UCSD-AML1 (cell line): Measurements from ENCODE around the gene GNPDA2.
"Not testable (repeated sequence)": the region's sequence is repeated elsewhere in the genome, so short reads cannot be mapped to it uniquely, and the experiment has no call there.

Experiments
- DNase-seq: peaks from one replicate; lab custom pipeline; 2025; ENCODE audit not compliant: unreplicated experiment; lab: John Stamatoyannopoulos, UW

GNPDA2 gene

GRCh38 chr4:44726038-44726871 is at the start of gene GNPDA2:
Gene GNPDA2, minus strand, starts transcription at chr4:44726556. Its CDS starts 4,349 bp downstream, at chr4:44722207.
- peak; percentile 91 for DNase-seq

GRCh38 chr4:44772340-44772739 is 46.0 kb upstream of the GNPDA2 start:
- no peak for DNase-seq

DNA sequence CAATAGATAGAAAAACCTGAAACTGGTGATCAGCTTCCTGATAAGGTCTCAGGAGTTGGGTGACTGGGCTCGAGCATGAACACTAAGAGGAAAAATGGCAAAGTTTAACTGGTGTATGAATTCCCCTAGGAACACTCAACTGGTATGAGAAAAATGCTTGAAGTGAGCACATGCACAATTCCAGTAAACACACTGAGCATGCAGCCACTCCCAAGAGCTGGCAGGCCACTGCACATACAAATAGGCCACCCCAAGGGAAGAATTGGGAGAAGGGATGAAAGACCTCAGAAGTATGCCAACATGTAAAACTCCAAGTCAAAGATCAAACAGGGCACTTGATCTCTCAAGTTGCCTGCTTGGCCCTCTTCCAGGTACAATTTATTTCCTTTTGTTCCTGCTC is 45.4 kb upstream of the GNPDA2 start:
- no peak for DNase-seq

DNA sequence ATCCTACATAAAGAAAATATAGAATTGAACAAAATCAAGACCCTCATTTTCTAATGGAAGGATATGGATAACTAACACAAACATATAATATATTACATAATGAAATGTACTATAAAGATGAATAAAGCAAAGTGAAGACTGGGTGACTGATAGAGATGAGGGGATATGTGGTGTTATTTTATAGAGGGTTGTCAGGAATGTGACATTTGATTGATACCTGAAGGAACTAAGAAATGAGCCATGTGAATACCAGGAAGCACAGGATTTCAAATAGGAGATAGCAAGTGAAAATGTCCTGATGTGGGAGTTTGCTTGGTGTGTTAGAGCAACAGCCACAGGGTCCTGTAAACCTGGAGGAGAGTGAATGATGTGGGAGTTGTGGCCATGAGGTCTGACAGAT is 40.1 kb upstream of the GNPDA2 start:
- no peak for DNase-seq

- DNase-seq = no peak
Observed at GRCh38 chr4:44765116-44765515, 38.8 kb upstream of the GNPDA2 start.

GRCh38 chr4:44761306-44761705 is 35.0 kb upstream of the GNPDA2 start:
- DNase-seq = no peak

GRCh38 chr4:44760142-44760898 is 34.0 kb upstream of the GNPDA2 start:
- no peak for DNase-seq

GRCh38 chr4:44756559-44756958 is 30.2 kb upstream of the GNPDA2 start:
- DNase-seq = no peak

DNA sequence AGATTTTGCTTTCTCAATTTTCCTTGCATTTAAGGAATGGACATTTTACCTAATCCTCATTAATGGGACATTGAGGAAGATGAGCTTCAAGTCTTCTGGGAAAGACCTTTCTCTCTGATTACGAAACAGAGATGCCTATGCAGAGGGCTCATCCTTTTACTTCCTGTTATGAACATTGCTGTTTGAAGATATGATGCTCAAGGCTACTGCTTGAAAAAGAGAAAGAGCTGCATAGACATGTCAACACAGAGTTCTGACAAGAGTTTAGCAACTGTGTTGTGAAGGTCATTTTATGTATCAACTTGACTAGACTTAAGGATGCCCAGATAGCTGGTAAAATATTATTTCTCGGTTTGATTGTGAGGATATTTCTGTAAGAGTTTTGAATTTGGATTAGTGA is 13.8 kb upstream of the GNPDA2 start:
- no peak for DNase-seq

GRCh38 chr4:44738615-44739014 is 12.3 kb upstream of the GNPDA2 start:
- no peak for DNase-seq

- no peak for DNase-seq
Observed at GRCh38 chr4:44736900-44737299, 10.5 kb upstream of the GNPDA2 start.

- not testable (repeated sequence) for DNase-seq
Observed at GRCh38 chr4:44728694-44729093, 2.3 kb upstream of the GNPDA2 start.

DNA sequence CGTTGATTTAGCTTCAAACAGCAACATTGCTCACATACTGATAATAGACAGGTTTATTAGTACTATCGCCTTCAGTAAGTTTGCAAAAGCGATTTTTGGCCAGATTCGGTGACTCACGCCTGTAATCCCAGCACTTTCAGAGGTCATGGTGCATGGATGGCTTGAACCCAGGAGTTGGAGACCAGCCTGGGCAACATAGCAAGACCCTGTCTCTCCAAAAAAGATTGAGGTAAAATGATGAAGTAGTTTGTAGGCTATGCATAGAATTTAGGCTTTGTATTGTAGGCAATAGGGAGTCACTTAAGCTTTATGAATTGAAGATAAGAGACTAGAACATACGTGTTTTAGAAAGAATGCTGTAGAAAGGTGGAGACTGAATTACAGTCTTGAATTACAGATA is 1.1 kb upstream of the GNPDA2 start:
- DNase-seq = no peak

- DNase-seq = no peak
Observed at GRCh38 chr4:44725726-44726037, 674 bp downstream of the GNPDA2 start.

- no peak for DNase-seq
Observed at GRCh38 chr4:44725166-44725565, 1.2 kb downstream of the GNPDA2 start.

DNA sequence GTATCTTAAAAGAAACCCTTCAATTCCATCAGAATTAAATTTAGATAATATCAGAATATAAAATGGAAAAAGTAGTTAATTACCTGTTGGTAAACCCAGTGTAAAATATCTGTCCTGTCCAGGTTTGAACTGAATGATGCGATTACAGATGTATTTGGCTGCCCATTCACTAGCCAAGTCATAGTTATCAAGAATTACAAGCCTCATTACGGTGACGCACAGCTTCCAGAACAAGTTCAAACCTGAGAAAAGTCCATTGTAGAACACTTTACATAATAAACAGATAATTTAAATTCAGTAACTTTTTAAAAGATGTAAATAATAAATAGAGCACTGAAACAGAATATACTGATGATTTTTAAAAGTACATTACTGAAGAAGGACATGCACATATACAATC is 4.4 kb downstream of the GNPDA2 start:
- DNase-seq = no peak

DNA sequence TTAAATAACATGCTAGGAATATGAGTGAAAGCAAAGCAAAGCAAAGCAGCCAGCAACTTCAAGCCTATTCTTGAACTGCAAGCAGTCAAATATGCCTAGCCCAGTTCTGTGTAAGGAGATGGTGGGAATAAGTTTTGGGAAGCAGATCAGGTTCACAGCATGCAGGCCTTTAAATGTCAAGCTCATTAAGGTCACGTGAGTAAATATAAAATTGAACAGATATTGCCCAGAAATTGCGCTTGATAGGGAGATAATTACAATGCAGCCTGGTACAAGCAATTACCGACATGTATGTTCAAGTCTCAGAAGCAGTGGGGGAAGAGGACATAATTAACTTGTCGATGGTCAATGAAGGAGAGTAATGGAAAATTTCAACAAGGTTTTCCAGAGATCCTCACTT is 6.0 kb downstream of the GNPDA2 start:
- DNase-seq = no peak

DNA sequence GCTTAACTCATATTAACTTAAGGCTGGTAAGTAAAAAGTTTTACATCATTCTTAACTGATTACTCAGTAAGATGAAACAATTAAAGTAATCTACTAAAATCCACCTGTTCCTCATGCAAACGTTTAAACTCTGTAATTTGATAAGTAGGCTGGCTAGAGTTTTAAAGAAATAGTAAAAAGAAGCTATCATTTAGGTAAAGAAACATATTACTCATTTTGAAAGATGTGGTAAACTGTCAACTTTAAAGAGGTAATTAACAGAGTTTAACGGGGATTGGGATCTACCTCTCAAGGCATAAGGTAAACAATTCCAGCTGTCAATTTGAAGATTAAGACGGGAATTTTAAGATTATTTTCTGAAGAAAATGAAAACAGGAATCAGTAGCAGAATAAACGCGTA is 9.8 kb downstream of the GNPDA2 start:
- DNase-seq = no peak

- no peak for DNase-seq
Observed at GRCh38 chr4:44713125-44713524, 13.2 kb downstream of the GNPDA2 start.

DNA sequence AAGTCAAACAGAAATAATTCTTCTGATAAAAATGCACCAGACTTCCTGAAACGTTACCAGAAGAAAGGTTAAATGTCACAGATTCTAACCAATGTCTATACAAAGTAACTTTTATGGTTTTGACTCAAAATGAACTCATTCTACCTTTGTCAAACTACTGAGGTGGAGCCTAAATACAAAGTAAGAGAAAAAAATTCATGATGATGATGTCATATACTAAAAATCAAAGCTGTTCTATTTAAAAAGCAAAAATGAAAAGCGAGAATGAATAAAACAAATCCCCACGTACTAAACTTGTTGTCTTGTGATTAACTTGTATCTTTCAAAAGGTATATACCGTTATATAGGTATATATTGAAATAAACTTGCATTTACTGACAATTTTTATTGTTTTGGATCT is 21.7 kb downstream of the GNPDA2 start:
- DNase-seq = no peak

DNA sequence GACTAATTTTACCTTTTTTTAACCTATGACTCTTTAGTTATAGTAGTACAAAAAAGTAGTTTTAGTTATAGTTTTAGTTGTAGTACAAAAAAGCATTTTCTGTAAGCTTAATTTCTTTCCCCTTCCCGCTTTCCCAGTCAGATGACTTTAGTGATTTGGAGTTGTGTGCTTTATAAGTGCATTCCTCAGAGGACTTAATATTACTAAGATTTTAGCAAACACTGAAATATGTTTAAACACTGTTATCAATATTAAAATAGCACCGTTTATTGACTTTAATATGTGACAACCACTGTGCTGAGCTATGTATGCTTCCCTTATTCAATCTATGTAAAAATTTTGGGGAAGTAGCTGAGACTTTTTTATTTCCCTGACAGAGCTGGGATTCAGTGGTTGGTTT is 25.3 kb downstream of the GNPDA2 start:
- no peak for DNase-seq

DNA sequence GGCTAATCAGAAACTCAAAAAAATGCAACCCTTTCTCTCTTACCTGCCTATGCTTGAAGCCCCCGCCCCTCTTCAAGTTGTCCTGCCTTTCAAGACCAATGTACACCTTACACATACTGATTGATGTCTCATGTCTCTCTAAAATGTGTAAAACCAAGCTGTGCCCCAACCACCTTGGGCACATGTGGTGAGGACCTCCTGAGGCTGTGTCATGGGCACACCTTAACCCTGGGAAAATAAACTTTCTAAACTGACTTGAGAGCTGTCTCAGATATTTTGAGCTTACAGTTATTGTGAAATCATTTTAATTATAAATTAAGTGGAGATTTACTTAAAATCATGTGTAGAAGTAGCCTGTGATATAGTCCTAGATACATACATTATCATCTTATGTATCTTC is 25.9 kb downstream of the GNPDA2 start:
- no peak for DNase-seq

- DNase-seq = no peak
Observed at GRCh38 chr4:44684648-44685047, 41.7 kb downstream of the GNPDA2 start.
